HG02840 (cell line): ENCODE data around the gene TCF4.
A peak's percentile ranks its signal among the peaks of the same experiment; 100 is the strongest.

Source experiments
- ATAC-seq: cut with Tn5 transposase; IDR thresholded peaks from one replicate; pipeline ENCODE4 v1.9.1; 2021; ENCODE audit warnings: mild to moderate bottlenecking, moderate library complexity, moderate number of reproducible peaks; ENCODE audit not compliant: unreplicated experiment, low FRiP score

TCF4 gene

GRCh38 chr18:55588111-55588869 is at the start of gene TCF4:
Gene TCF4 (minus strand): TSS chr18:55588192. CDS start chr18:55587116, 1,076 bp downstream.
- no peak for ATAC-seq

- ATAC-seq, result no peak
Measured at GRCh38 chr18:55637204-55637603, 49.2 kb upstream of the TCF4 start.

- no peak for ATAC-seq
Measured at GRCh38 chr18:55635439-55635838, 47.4 kb upstream of the TCF4 start.

GRCh38 chr18:55634545-55634944 is 46.6 kb upstream of the TCF4 start:
- ATAC-seq, result no peak

- ATAC-seq, result no peak
Measured at GRCh38 chr18:55633032-55633431, 45.0 kb upstream of the TCF4 start.

GRCh38 chr18:55629133-55629532 is 41.1 kb upstream of the TCF4 start:
- no peak for ATAC-seq

- no peak for ATAC-seq
Measured at GRCh38 chr18:55627007-55627406, 39.0 kb upstream of the TCF4 start.

- no peak for ATAC-seq
Measured at GRCh38 chr18:55625901-55626300, 37.9 kb upstream of the TCF4 start.

- ATAC-seq, result no peak
Measured at GRCh38 chr18:55623626-55624025, 35.6 kb upstream of the TCF4 start.

GRCh38 chr18:55610506-55610905 is 22.5 kb upstream of the TCF4 start:
- no peak for ATAC-seq

GRCh38 chr18:55609160-55609825 is 21.3 kb upstream of the TCF4 start:
- no peak for ATAC-seq

GRCh38 chr18:55608497-55608896 is 20.5 kb upstream of the TCF4 start:
- ATAC-seq, result no peak

- ATAC-seq, result no peak
Measured at GRCh38 chr18:55607773-55608172, 19.8 kb upstream of the TCF4 start.

GRCh38 chr18:55605733-55606338 is 17.8 kb upstream of the TCF4 start:
- peak; percentile 74 for ATAC-seq

- no peak for ATAC-seq
Measured at GRCh38 chr18:55603775-55604174, 15.8 kb upstream of the TCF4 start.

GRCh38 chr18:55593888-55594287 is 5.9 kb upstream of the TCF4 start:
- no peak for ATAC-seq

GRCh38 chr18:55592572-55592971 is 4.6 kb upstream of the TCF4 start:
- no peak for ATAC-seq

GRCh38 chr18:55592106-55592505 is 4.1 kb upstream of the TCF4 start:
- no peak for ATAC-seq

- peak; percentile 90 for ATAC-seq
Measured at GRCh38 chr18:55589625-55590291, 1.8 kb upstream of the TCF4 start.

- ATAC-seq, result no peak
Measured at GRCh38 chr18:55588870-55589595, 1.0 kb upstream of the TCF4 start.
